HG02588 (cell line): Measurements from ENCODE around the gene RBM24.

Source experiments
- ATAC-seq: cut with Tn5 transposase; IDR thresholded peaks from one replicate; pipeline ENCODE4 v1.9.1; 2021; ENCODE audit warnings: mild to moderate bottlenecking, moderate library complexity; ENCODE audit not compliant: unreplicated experiment

RBM24 gene

DNA sequence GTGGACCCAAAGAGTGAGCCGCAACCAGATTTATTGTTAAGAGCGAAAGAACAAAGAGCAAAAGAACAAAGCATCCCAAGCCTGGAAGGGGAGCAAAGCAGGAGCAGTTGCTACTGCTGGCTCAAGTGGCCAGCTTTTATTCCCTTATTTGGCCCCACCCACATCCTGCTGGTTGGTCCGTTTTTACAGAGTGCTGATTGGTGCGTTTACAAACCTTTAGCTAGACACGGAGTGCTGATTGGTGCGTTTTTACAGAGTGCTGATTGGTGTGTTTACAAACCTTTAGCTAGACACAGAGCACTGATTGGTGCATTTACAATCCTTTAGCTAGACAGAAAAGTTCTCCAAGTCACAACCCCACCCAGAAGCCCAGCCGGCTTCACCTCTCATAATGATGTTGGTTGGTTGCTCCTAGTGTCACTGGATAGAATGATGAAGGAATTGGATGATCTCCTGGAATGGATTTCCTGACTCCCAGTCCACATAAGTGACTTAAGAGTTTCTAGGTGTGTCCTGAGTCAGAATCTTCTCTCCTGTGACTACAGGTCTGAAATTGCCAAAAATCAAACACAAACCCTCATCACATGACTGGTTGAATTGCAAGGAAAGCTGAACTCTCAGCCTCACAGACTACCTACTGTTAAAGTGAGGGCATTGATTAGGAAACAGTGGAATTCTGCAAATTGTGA lies 60.1 kb downstream of the RBM24 start:
- no peak for ATAC-seq

- no peak for ATAC-seq
These were observed 60.7 kb downstream of the RBM24 start for GRCh38 chr6:17341891-17342290.

GRCh38 chr6:17343215-17343614 lies 62.1 kb downstream of the RBM24 start:
- ATAC-seq, result no peak
